CD8-positive, alpha-beta memory T cell (primary cell): ENCODE results near the gene HYAL4. TPM values are rescaled to one million over a fixed set of nuclear protein-coding genes. Genes with fewer than 3 reads are reported as not detected.

Experiments used
- CTCF ChIA-PET: fragments of 350-600 bp; sonication (Branson Sonifier 250); formaldehyde crosslinking; loops from one replicate; lab custom pipeline; 2021; ENCODE audit warnings: antibody characterized with exemption; lab: Charles Lee
- POLR2A ChIA-PET: fragments of 350-600 bp; sonication (Branson Sonifier 250); formaldehyde crosslinking; loops from one replicate; lab custom pipeline; 2021; ENCODE audit warnings: antibody characterized with exemption; lab: Charles Lee
- DNase-seq, 5 donors: peaks; one replicate each; pipeline versions ENCODE4 v3.0.0 to v3.0.0-alpha.2; 2020 to 2022; ENCODE audit warnings: mixed read lengths in 1 of 5
- H3K27ac ChIP-seq: one replicate; pipeline ENCODE4 v1.7.0; 2013; ENCODE audit warnings: low read depth, mild to moderate bottlenecking, low read length, moderate library complexity
- H3K27me3 ChIP-seq: 2 replicates; pipeline ENCODE4 v1.7.0; 2013; ENCODE audit warnings: low read length, mild to moderate bottlenecking; ENCODE audit not compliant: insufficient read depth, poor library complexity, severe bottlenecking
- H3K36me3 ChIP-seq: 2 replicates; pipeline ENCODE4 v1.7.0; 2013; ENCODE audit warnings: mild to moderate bottlenecking, low read length, moderate library complexity; ENCODE audit not compliant: insufficient read depth
- H3K4me1 ChIP-seq: 2 replicates; pipeline ENCODE4 v1.7.0; 2013; ENCODE audit warnings: mild to moderate bottlenecking, low read length, moderate library complexity; ENCODE audit not compliant: insufficient read depth
- H3K4me3 ChIP-seq: 2 replicates; pipeline ENCODE4 v1.7.0; 2013; ENCODE audit warnings: mild to moderate bottlenecking, low read length
- H3K9me3 ChIP-seq: 2 replicates; pipeline ENCODE4 v1.7.0; 2013; ENCODE audit warnings: mild to moderate bottlenecking, low read length
- H3K27ac Mint-ChIP-seq, 8 donors: one replicate each; pipeline ENCODE4 v1.8.0; 2020 to 2021; ENCODE audit warnings: mixed read lengths in 8 of 8, mild to moderate bottlenecking in 6 of 8, inconsistent platforms in 3 of 8, moderate library complexity in 3 of 8
- H3K27me3 Mint-ChIP-seq, 2 donors: one replicate each; pipeline ENCODE4 v1.8.0; 2020 to 2021; ENCODE audit warnings: mixed read lengths in 2 of 2, mild to moderate bottlenecking in 1 of 2, moderate library complexity in 1 of 2
- H3K36me3 Mint-ChIP-seq, 3 donors: one replicate each; pipeline ENCODE4 v1.8.0; 2020 to 2021; ENCODE audit warnings: mixed read lengths in 3 of 3, inconsistent platforms in 1 of 3, mild to moderate bottlenecking in 1 of 3
- H3K4me1 Mint-ChIP-seq, 3 donors: one replicate each; pipeline ENCODE4 v1.8.0; 2020 to 2021; ENCODE audit warnings: mixed read lengths in 3 of 3, inconsistent platforms in 1 of 3, mild to moderate bottlenecking in 1 of 3
- H3K4me3 Mint-ChIP-seq, 7 donors: one replicate each; pipeline ENCODE4 v1.8.0; 2020 to 2021; ENCODE audit warnings: mixed read lengths in 7 of 7, mild to moderate bottlenecking in 6 of 7, moderate library complexity in 4 of 7, inconsistent platforms in 2 of 7
- H3K9me3 Mint-ChIP-seq, 5 donors: one replicate each; pipeline ENCODE4 v1.8.0; 2020 to 2022; ENCODE audit warnings: mixed read lengths in 5 of 5, mild to moderate bottlenecking in 3 of 5, moderate library complexity in 2 of 5, inconsistent platforms in 1 of 5
- polyA plus RNA-seq: library from polyadenylated mRNA; unstranded; fragments of 300-500 nt; fragmentation: Illumina TruSeq; gene quantifications from one replicate; pipeline ENCODE4 v1.2.3, GENCODE V29; 2021
- total RNA-seq, 2 experiments: library from RNA; stranded (reverse); gene quantifications; one replicate each; pipeline ENCODE4 v1.2.3, GENCODE V29; 2021

The HYAL4 gene, protein sequence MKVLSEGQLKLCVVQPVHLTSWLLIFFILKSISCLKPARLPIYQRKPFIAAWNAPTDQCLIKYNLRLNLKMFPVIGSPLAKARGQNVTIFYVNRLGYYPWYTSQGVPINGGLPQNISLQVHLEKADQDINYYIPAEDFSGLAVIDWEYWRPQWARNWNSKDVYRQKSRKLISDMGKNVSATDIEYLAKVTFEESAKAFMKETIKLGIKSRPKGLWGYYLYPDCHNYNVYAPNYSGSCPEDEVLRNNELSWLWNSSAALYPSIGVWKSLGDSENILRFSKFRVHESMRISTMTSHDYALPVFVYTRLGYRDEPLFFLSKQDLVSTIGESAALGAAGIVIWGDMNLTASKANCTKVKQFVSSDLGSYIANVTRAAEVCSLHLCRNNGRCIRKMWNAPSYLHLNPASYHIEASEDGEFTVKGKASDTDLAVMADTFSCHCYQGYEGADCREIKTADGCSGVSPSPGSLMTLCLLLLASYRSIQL
- total RNA-seq (not detected), polyA plus RNA-seq (not detected)

DNA sequence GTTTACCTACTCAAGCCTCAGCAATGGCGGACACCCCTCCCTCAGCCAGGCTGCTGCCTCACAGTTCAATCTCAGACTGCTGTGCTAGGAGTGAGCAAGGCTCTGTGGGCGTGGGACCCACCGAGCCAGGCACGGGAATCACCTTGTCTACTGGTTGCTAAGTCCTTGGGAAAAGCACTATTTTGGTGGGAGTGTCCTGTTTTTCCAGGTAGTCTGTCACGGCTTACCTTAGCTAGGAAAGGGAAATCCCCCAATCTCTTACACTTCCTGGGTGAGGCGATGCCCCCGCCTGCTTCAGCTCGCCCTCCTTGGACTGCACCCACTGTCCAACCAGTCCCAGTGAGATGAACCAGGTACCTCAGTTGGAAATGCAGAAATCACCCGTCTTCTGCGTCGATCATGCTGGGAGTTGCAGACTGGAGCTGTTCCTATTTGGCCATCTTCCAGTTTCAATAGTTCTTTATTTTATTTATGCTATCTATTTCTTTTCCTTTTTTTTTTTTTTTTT lies at the start of gene HYAL4:
HYAL4 (plus strand) TSS at position 458 of the 508 bp plus-strand sequence. CDS start 23,105 bp downstream, outside the sequence.
- CTCF ChIA-PET, result no interaction called here
- no peaks in the 10 kb centered on the region for H3K4me1 Mint-ChIP-seq
- Histone ChIP-seq H3K4me3 (no peak within 1 kb of the TSS), H3K27me3 (no peaks in the 10 kb centered on the region), H3K36me3 (no peaks in the 10 kb centered on the region), H3K9me3 (no peaks in the 10 kb centered on the region), H3K4me1 (no peaks in the 10 kb centered on the region), H3K27ac (no peak within 1 kb of the TSS)
- POLR2A ChIA-PET, result no interaction called here
- no peaks in the 10 kb centered on the region for H3K36me3 Mint-ChIP-seq
- no peak for DNase-seq
- peaks cover 0 to 8% (median 4%) of the 10 kb centered on the region in 5 donors for H3K9me3 Mint-ChIP-seq
- peak within 1 kb of the TSS in 1 of 8 donors; percentile 15 for H3K27ac Mint-ChIP-seq
- H3K27me3 Mint-ChIP-seq, result peaks cover 12 to 20% of the 10 kb centered on the region in 2 donors
- H3K4me3 Mint-ChIP-seq, result no peak within 1 kb of the TSS

DNA sequence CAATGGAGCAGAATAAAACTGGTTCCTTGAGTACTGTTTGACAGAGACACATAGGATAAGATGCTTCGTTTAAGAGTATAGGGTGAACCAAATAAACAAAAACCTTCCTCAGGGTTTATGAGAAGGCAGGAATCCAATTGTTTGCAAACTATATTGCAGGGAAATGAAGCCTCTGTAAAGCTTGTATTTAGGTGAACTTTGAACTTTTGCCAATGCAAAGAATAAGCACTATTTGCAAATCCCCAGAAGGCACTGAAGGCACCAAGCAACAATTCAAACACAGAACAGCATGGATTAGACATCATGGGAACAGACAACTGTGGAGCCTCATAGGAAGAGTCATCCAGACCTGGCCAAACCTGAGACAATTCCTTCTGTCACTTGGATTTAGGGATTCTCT lies 49.1 kb upstream of the HYAL4 start:
- ChIA-PET POLR2A (no interaction called here), CTCF (no interaction called here)
- Histone ChIP-seq H3K4me3 (no peak overlapping the region), H3K27ac (no peak overlapping the region), H3K4me1 (no peaks in the 10 kb centered on the region), H3K36me3 (no peaks in the 10 kb centered on the region), H3K9me3 (no peaks in the 10 kb centered on the region), H3K27me3 (no peaks in the 10 kb centered on the region)
- no peaks in the 10 kb centered on the region for H3K4me1 Mint-ChIP-seq
- H3K36me3 Mint-ChIP-seq, result no peaks in the 10 kb centered on the region
- DNase-seq, result no peak
- no peak overlapping the region for H3K4me3 Mint-ChIP-seq
- no peaks in the 10 kb centered on the region for H3K27me3 Mint-ChIP-seq
- peaks cover 0 to 2% (median 0%) of the 10 kb centered on the region in 5 donors for H3K9me3 Mint-ChIP-seq
- H3K27ac Mint-ChIP-seq, result no peak overlapping the region

DNA sequence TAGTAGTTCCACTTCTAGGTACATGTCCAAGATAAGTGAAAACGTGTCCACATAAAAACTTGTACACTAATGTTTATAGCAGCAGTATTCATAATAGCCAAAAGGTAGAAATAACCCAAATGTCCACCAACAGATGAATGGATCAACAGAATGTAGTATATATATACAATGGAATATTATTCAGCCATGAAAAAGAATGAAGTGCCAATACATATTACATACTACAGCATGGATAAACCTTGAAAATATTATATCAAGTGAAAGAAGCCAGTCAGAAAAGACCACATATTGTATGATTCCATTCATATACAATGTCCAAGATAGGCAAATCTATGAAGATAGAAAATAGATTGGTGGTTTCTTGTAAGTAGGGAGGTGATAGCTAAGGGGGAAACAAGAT lies 48.4 kb upstream of the HYAL4 start:
- Histone ChIP-seq H3K9me3 (no peaks in the 10 kb centered on the region), H3K4me3 (no peak overlapping the region), H3K36me3 (no peaks in the 10 kb centered on the region), H3K27ac (no peak overlapping the region), H3K27me3 (no peaks in the 10 kb centered on the region), H3K4me1 (no peaks in the 10 kb centered on the region)
- H3K36me3 Mint-ChIP-seq, result no peaks in the 10 kb centered on the region
- H3K4me3 Mint-ChIP-seq, result no peak overlapping the region
- H3K9me3 Mint-ChIP-seq, result peaks cover 0 to 2% (median 0%) of the 10 kb centered on the region in 5 donors
- no peaks in the 10 kb centered on the region for H3K4me1 Mint-ChIP-seq
- ChIA-PET CTCF (no interaction called here), POLR2A (no interaction called here)
- H3K27me3 Mint-ChIP-seq, result no peaks in the 10 kb centered on the region
- DNase-seq, result no peak
- no peak overlapping the region for H3K27ac Mint-ChIP-seq

DNA sequence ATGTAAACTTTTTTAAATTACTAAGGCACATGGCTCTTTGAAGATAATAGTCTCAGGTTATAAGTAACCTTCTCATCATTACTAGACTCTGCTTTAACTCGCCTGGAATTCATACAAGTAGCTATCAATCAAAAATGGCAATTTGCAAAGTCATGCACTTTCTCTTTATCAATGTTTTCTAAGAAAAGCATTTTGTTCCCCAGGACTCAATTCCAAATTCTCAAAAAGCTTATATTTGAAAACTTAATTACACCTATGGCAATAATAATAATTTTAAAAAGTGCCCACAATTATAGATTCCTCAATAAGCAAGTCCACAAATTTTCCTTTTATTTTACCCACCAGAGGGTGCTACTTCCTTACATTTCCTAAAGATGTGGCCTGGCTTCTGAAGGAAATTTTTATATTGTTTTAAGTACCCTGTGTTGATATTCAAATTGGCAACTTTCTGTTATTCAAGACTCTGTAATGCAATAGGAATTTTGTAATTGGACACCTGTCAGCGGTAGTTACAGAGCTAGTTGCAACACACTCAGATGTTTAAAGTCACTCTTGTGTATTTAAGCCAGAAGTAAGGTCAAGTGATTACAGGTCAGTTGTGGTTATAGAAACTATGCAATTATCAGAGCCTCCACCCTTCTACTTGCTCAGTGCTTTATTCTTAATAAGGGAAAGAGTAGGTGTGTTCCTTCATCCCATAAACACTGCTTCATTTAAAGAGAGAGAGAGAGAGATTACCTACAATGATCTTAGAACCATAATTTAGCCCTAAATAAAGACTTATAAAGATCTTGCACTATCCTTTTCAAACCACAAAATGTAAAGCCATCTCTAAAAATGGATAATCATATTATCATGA lies 47.1 kb upstream of the HYAL4 start:
- Mint-ChIP-seq H3K27me3 (no peaks in the 10 kb centered on the region), H3K4me3 (no peak overlapping the region), H3K27ac (no peak overlapping the region), H3K36me3 (no peaks in the 10 kb centered on the region), H3K4me1 (no peaks in the 10 kb centered on the region), H3K9me3 (peaks cover 0 to 2% (median 0%) of the 10 kb centered on the region in 5 donors)
- ChIA-PET POLR2A (no interaction called here), CTCF (interaction anchor here (1.5 kb wide), 1 partner anchor 67 kb away, joined by 5 read pairs; no protein-coding TSS in a partner anchor)
- Histone ChIP-seq H3K4me3 (no peak overlapping the region), H3K36me3 (no peaks in the 10 kb centered on the region), H3K27me3 (no peaks in the 10 kb centered on the region), H3K9me3 (no peaks in the 10 kb centered on the region), H3K27ac (no peak overlapping the region), H3K4me1 (no peaks in the 10 kb centered on the region)
- peak in 1 of 5 donors; percentile 2 for DNase-seq

DNA sequence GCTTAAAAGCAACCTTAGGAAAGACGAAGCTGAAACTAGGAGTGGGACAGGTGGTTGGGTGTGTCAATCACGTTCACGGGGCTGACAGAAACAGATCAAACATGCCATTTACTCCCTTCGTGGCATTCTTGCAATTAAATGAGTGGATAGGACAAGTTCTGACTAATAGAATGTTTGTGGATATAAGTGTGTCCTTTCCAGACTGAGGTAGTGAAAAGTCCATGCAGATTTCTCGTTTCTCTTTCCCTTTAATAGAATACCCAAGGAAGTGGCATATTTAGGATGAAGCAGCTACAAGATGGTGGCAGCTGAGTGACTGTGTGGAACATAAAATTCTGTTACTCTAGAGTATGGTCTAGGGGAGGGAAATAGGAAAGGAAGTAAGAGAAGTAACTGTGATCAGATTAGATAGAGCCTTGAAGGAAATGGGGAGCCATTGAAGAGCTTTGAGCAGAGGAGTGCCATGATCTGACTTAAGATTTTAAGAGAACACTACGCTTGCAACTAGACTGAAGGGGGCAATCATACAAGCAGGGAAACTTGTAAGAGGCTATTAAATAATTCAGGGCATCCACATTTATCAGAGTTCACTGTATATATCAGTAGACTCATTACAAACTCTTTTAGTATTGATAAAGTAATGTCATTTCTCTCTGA lies 46.3 kb upstream of the HYAL4 start:
- Histone ChIP-seq H3K36me3 (no peaks in the 10 kb centered on the region), H3K27ac (no peak overlapping the region), H3K4me1 (no peaks in the 10 kb centered on the region), H3K9me3 (no peaks in the 10 kb centered on the region), H3K4me3 (no peak overlapping the region), H3K27me3 (no peaks in the 10 kb centered on the region)
- CTCF ChIA-PET, result interaction anchor here (1.5 kb wide), 1 partner anchor 66 kb away, joined by 5 read pairs; no protein-coding TSS in a partner anchor
- Mint-ChIP-seq H3K27me3 (no peaks in the 10 kb centered on the region), H3K4me1 (no peaks in the 10 kb centered on the region), H3K36me3 (no peaks in the 10 kb centered on the region), H3K9me3 (peaks cover 0 to 2% (median 0%) of the 10 kb centered on the region in 5 donors), H3K27ac (no peak overlapping the region), H3K4me3 (no peak overlapping the region)
- POLR2A ChIA-PET, result no interaction called here
- DNase-seq, result no peak

DNA sequence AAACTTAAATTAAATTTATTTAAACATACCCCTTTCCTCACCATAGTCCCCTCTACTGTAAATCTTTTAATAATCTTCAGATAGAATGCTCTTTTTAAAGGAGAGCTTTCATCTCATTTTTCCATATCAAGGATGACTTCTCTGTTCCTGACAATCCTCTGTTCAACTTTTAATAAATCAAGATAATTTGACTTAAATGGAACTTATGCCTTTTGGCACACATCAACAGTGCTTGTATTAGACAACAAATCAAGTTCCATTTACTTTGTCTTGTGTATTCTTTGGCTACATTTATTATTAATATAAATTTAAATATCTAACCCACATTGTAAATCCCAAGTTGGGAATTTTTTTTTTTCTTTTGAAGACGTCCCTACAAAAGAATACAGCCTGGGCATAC lies 42.7 kb upstream of the HYAL4 start:
- Mint-ChIP-seq H3K36me3 (no peaks in the 10 kb centered on the region), H3K27me3 (no peaks in the 10 kb centered on the region), H3K4me1 (no peaks in the 10 kb centered on the region), H3K4me3 (no peak overlapping the region), H3K27ac (no peak overlapping the region), H3K9me3 (no peaks in the 10 kb centered on the region)
- Histone ChIP-seq H3K27me3 (no peaks in the 10 kb centered on the region), H3K4me1 (no peaks in the 10 kb centered on the region), H3K27ac (no peak overlapping the region), H3K36me3 (no peaks in the 10 kb centered on the region), H3K4me3 (no peak overlapping the region), H3K9me3 (no peaks in the 10 kb centered on the region)
- POLR2A ChIA-PET, result no interaction called here
- no peak for DNase-seq
- CTCF ChIA-PET, result no interaction called here

DNA sequence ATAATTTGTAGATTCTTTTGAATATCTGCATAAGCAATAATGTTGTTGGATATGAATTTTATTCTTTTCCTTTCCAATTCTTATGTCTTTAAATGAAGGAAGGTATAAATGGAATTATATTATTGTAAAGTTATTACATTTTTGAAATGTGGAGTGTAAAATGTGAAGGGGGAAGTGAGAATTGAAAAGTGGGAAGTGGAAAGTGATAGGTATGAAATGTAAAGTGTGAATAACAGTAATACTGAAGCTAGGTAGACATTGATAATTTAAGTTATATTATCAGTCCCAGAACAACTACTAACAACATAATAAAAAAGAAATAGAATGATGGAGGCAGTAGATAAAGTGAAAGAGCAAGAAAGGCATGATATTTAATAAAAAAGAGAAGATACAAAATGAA lies 39.7 kb upstream of the HYAL4 start:
- Mint-ChIP-seq H3K4me1 (no peaks in the 10 kb centered on the region), H3K9me3 (peaks cover 0 to 2% (median 0%) of the 10 kb centered on the region in 5 donors), H3K27me3 (no peaks in the 10 kb centered on the region), H3K36me3 (peaks cover 0 to 2% (median 0%) of the 10 kb centered on the region in 3 donors), H3K27ac (no peak overlapping the region), H3K4me3 (no peak overlapping the region)
- ChIA-PET POLR2A (no interaction called here), CTCF (no interaction called here)
- H3K27me3 ChIP-seq, result no peaks in the 10 kb centered on the region
- no peak overlapping the region for H3K27ac ChIP-seq
- no peak for DNase-seq
- no peaks in the 10 kb centered on the region for H3K36me3 ChIP-seq
- H3K9me3 ChIP-seq, result no peaks in the 10 kb centered on the region
- H3K4me3 ChIP-seq, result no peak overlapping the region
- H3K4me1 ChIP-seq, result no peaks in the 10 kb centered on the region
